HG03097 (cell line): ENCODE results near the gene GTF2F2.

Experiments used
- ATAC-seq: cut with Tn5 transposase; IDR thresholded peaks from one replicate; pipeline ENCODE4 v1.9.1; 2021; ENCODE audit not compliant: unreplicated experiment, low FRiP score

The GTF2F2 gene

GRCh38 chr13:45120967-45121831 is 889 bp downstream of the GTF2F2 start:
- no peak for ATAC-seq

GRCh38 chr13:45122941-45123340 is 2.6 kb downstream of the GTF2F2 start:
- no peak for ATAC-seq

- no peak for ATAC-seq
Observed at GRCh38 chr13:45132369-45133064, 12.2 kb downstream of the GTF2F2 start.

- no peak for ATAC-seq
Observed at GRCh38 chr13:45133396-45134118, 13.2 kb downstream of the GTF2F2 start.

GRCh38 chr13:45136741-45137504 is 16.6 kb downstream of the GTF2F2 start:
- no peak for ATAC-seq

GRCh38 chr13:45137526-45137925 is 17.2 kb downstream of the GTF2F2 start:
- no peak for ATAC-seq

- ATAC-seq, result no peak
Observed at GRCh38 chr13:45138282-45138681, 18.0 kb downstream of the GTF2F2 start.

- no peak for ATAC-seq
Observed at GRCh38 chr13:45141369-45141768, 21.1 kb downstream of the GTF2F2 start.

GRCh38 chr13:45142440-45143345 is 22.4 kb downstream of the GTF2F2 start:
- ATAC-seq, result no peak

- no peak for ATAC-seq
Observed at GRCh38 chr13:45143346-45143751, 23.0 kb downstream of the GTF2F2 start.

- ATAC-seq, result no peak
Observed at GRCh38 chr13:45149964-45150363, 29.7 kb downstream of the GTF2F2 start.

GRCh38 chr13:45156565-45157361 is 36.5 kb downstream of the GTF2F2 start:
- no peak for ATAC-seq

- no peak for ATAC-seq
Observed at GRCh38 chr13:45162194-45162593, 41.9 kb downstream of the GTF2F2 start.

- ATAC-seq, result no peak
Observed at GRCh38 chr13:45162821-45163220, 42.5 kb downstream of the GTF2F2 start.

- no peak for ATAC-seq
Observed at GRCh38 chr13:45166858-45167257, 46.5 kb downstream of the GTF2F2 start.

GRCh38 chr13:45167611-45168554 is 47.6 kb downstream of the GTF2F2 start:
- ATAC-seq, result no peak

- ATAC-seq, result no peak
Observed at GRCh38 chr13:45168555-45168930, 48.2 kb downstream of the GTF2F2 start.

GRCh38 chr13:45174478-45174877 is 54.2 kb downstream of the GTF2F2 start:
- ATAC-seq, result no peak
